Raji (cell line): ENCODE results near the gene CAMK1D.

Experiments used
- POLR2A ChIP-seq: IDR thresholded peaks from 2 replicates; pipeline ENCODE4 v1.6.1; 2011; ENCODE audit warnings: low read depth, low read length, control low read depth; ENCODE audit not compliant: insufficient read depth

The CAMK1D gene

GRCh38 chr10:12750526-12751201 lies 401.3 kb downstream of the CAMK1D start:
- no peak for TF ChIP-seq POLR2A

GRCh38 chr10:12755075-12755474 lies 405.7 kb downstream of the CAMK1D start:
- no peak for TF ChIP-seq POLR2A

DNA sequence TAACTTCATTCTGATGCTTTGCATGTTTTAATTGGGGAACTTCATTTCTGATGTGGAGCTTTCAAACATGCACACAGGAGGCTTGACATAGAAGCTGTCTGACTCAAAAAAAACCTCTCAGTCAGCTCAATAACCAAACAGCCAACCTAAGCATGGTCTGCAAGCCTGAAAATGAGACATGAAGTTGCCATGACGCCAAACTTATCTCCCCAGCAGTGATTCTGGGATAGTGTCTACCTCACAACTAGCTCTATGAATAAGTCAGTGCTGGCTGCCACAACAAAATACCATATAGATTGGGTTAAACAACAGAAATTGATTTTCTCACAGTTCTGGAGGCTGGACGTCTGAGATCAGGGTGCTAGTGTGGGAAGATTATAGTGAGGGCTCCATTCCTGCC lies 408.0 kb downstream of the CAMK1D start:
- TF ChIP-seq POLR2A: no peak

DNA sequence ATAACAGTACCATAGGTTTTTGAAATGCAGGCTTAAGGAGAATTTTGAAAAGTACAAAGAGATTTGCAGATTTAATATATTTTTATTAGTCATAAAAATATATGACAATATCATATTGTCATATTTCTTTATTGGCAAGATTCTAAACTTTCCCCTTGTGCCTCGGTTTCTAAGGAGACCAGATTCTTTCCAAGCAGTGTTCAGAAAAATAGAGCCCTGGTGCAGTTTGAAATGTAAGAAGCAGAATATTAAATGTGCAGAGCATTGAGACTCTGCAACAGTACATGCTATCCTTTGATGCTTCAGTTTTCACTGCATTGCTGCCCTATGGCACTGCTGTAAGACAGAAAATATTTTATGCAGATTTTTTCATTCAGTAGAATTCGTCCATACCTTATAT lies 408.9 kb downstream of the CAMK1D start:
- no peak for TF ChIP-seq POLR2A

- TF ChIP-seq POLR2A: no peak
These were observed 416.9 kb downstream of the CAMK1D start for GRCh38 chr10:12766223-12766622.

DNA sequence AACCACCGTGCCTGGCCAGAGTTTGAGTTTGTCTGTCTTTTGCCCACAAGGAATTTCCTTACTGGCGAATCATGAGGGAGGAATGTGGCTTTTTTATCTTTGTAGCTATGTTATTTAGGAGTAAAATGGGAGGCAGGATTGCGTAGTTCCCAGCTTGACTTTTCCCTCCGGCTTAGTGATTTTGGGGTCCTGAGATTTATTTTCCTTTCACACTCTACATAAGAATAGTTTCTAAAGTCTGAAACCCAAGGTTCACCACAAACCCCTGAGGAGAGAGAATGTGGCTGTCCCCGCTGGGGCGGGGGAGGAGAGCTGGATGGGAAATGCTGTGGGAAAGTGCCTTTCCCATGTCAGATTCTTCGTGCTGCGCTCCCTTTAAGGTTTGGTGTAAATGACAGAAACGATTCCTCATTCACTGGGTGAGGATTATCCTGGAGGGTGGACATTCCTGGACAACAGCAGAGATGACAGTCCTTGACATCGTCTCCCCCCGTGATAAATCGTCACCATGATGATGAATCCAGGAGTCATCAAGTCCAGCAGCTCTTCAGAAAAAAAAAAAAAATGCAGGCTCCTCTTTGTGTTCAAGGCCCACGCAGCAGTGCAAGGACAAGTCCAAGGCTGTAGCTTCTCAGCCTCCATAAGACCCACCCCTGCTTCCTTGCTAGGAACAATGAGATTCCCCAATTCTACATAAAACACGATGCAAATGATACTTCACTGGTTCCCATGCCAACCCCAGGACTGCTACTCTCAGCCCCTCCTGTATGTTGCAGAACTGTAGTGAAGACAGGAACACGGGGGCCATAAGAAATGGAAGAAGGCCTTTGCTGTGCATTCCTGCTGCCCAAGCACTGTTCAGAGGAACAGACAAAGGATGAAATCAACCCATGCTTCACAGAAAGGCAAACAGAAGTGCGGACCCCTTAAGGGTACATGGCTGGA lies 419.1 kb downstream of the CAMK1D start:
- no peak for TF ChIP-seq POLR2A

DNA sequence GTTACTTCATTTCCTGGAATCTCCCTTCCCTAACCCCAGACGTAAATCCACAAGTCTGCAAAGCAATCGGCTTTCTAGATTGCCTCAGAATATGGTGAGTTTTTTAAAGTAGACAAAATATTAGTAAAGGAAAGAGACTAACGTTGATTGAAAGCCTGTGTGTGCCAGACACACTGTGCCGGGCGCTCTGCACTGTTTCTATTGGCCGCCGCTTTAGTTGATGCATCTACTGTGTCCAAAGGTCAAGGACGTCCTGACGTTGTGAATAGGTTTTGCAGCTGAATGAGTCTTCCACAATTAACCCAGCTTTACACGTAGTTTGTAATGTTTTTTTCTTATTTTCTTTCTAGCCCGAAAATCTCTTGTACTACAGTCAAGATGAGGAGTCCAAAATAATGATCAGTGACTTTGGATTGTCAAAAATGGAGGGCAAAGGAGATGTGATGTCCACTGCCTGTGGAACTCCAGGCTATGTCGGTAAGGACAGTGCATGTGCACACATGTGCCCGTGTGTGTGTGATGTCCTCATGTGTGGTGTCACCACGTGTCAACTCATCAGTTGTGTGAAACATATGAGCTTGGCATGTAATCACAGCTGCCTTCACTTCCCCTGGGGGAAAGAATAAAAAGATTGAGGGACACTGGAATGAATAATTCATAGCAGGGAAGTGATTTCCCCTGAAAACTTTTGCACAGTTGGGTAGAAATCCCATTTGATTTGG lies 420.1 kb downstream of the CAMK1D start:
- no peak for TF ChIP-seq POLR2A

GRCh38 chr10:12771981-12772760 lies 422.8 kb downstream of the CAMK1D start:
- TF ChIP-seq POLR2A: no peak

DNA sequence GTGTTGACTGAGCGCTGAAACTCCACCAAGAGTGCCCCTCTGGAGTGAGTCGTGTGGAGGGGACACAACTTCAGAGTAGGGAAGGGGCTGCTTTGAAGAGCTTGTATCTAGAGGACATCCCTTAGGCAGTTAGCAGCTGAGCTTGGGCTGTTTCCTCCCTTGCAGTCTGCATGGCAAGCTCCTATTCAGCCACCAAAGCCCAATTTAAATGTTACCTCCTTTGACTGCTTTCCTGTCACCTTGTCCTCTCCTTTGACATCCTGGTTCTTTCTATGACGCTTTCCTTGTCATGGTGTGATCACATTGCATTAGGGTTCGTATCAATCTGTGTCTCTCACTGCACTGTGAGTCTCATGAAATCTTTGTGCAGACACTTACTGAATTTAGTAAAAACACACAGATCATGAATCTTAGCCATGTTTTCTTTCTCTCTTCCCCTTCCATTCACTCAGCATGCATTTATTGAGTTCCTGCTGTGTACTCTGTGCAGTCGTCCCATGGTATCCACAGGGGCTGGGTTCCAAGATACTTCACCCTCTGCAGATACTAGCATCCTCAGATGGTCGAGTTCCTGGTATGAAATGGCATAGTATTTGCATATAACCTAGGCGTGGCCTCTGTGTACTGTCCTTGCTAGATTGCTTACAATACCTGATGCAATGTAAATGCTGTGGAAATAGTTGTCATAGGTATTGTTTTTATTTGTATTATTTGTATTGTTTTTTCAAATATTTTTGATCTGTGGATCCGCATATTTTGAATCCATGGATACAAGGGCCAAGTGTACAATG lies 423.6 kb downstream of the CAMK1D start:
- no peak for TF ChIP-seq POLR2A

- TF ChIP-seq POLR2A: no peak
These were observed 425.0 kb downstream of the CAMK1D start for GRCh38 chr10:12774204-12774894.

DNA sequence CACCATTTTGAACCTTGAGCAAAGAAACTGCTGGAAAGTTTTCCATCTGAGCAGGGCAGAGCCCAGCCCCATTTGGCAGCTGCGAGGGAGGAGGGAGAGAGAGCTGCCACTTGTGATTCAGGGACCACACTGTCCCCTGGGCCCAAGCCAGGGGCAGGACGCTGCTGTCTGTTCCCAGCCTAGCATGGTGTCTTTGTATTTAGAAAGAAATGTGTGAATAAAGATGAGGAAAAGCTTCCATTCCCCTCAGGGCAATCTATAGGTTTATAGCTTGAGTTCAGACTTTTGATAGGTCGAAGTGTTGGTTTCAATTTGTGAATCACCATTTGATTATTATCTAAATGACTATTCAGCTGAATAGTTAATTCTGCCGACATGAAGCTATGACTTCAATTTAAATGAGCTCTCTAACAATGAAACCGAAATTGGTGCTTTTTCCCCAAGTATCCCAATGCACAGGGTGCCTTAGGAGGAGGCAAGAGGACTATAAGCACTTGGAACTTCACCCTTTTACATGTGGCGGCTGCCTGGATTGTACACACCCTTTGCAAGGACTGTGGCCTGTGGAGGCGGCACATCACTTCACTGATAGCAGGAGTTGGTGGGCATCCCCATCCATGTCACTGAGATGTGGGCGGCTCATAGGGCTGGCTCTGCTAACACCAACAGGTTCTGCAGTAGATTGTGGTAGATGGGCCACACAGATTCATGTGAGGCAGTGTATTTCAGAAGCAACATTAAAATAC lies 428.7 kb downstream of the CAMK1D start:
- TF ChIP-seq POLR2A: no peak

GRCh38 chr10:12780634-12781601 lies 431.6 kb downstream of the CAMK1D start:
- TF ChIP-seq POLR2A: no peak

GRCh38 chr10:12781976-12782375 lies 432.6 kb downstream of the CAMK1D start:
- TF ChIP-seq POLR2A: no peak
